ENCODE results near the gene TAAR5. TPM values are rescaled to one million over a fixed set of nuclear protein-coding genes. Genes with fewer than 3 reads are reported as not detected.

Gene TAAR5
- total RNA-seq, 4 donors from 2014 or later: not detected

DNA sequence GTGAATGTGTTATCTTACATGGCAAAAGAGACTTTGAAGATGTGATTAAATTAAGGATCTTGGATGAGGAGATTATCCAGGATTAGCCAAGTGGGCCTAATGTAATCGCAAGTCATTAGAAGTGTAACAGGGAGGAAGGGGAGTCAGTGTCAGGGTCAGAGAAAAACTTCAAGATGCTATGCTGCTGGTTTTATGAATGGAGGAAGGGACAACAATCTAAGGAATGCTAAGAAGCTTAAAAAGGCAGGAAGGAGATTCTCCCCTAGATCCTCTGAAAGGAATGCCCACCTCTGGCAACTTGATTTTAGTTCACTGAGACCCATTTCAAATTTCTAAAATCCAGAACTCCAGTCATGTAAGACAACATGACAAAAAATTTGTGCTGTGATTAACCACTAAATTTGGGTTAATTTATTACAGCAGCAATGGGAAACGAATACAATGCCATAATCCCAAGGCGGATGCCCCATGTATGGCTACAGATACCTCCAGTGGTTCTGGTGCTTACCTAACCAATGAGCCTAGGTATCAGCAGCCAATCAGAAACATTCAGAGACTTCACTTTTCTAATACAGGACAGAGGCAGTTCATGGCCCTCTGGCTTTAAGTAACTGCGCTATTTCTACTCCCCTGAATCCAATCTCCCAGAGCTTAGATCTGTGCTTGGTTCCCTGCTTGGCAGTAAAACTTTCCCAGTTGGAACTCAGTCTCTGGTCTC is 40.6 kb downstream of the TAAR5 start:
- Histone ChIP-seq H3K4me1 (no peaks in the 10 kb centered on the region), H3K36me3 (no peaks in the 10 kb centered on the region), H3K27me3 (no peaks in the 10 kb centered on the region), H3K9me3 (no peaks in the 10 kb centered on the region), H3K27ac (no peak overlapping the region), H3K4me3 (no peak overlapping the region)
- TF ChIP-seq, protein P1, sequence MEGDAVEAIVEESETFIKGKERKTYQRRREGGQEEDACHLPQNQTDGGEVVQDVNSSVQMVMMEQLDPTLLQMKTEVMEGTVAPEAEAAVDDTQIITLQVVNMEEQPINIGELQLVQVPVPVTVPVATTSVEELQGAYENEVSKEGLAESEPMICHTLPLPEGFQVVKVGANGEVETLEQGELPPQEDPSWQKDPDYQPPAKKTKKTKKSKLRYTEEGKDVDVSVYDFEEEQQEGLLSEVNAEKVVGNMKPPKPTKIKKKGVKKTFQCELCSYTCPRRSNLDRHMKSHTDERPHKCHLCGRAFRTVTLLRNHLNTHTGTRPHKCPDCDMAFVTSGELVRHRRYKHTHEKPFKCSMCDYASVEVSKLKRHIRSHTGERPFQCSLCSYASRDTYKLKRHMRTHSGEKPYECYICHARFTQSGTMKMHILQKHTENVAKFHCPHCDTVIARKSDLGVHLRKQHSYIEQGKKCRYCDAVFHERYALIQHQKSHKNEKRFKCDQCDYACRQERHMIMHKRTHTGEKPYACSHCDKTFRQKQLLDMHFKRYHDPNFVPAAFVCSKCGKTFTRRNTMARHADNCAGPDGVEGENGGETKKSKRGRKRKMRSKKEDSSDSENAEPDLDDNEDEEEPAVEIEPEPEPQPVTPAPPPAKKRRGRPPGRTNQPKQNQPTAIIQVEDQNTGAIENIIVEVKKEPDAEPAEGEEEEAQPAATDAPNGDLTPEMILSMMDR (IDR thresholded peaks at IDR 0.05 in 4 of 5, conservative IDR thresholded peaks at IDR 0.05 in 1 of 5): no peak
- TF ChIP-seq POLR2A (IDR thresholded peaks at IDR 0.05): no peak
- DNase-seq (no peak), ATAC-seq (no peak)
- intact Hi-C loops (cut with DNase I; ENCODE audit: low total_unique reads): no loop called here
- in situ Hi-C loops (cut with MboI; ENCODE audit: low sequenced_read_pairs in 4 of 4): loop anchor here in 3 of 4 donors (25.0 kb wide), 3 partner anchors 213 to 1013 kb away; partner anchors contain the start of genes SLC18B1 (in 1 of the 3) and VNN2 (in 1 of the 3)

DNA sequence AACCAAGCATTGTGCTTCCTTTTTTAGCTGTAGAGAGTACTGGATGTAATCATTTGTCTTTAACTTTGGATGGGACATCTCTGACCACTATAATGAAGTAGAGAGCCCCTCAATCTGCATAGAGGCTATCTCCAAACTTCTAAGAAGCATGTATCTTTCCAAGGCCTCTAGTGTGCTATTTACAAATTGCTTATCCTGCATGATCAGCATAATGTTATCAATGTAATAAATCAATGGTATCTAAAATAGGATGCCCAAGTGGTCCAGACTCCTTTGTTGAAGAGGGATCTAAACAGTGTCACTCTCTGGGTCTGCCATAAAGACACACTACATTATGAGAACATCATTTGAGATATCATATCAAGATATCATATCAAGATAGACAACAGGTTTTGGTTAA is 44.7 kb downstream of the TAAR5 start:
- Histone ChIP-seq H3K4me3 (no peak overlapping the region), H3K36me3 (no peaks in the 10 kb centered on the region), H3K27me3 (no peaks in the 10 kb centered on the region), H3K9me3 (no peaks in the 10 kb centered on the region), H3K4me1 (no peaks in the 10 kb centered on the region), H3K27ac (no peak overlapping the region)
- ATAC-seq: no peak
- intact Hi-C loops (cut with DNase I; ENCODE audit: low total_unique reads): no loop called here
- DNase-seq: no peak
- TF ChIP-seq, protein P1 (IDR thresholded peaks at IDR 0.05 in 4 of 5, conservative IDR thresholded peaks at IDR 0.05 in 1 of 5): no peak
- no peak for TF ChIP-seq POLR2A (IDR thresholded peaks at IDR 0.05)
- in situ Hi-C loops (cut with MboI; ENCODE audit: low sequenced_read_pairs in 4 of 4): loop anchor here in 3 of 4 donors (25.0 kb wide), 3 partner anchors 217 to 1017 kb away; partner anchors contain the start of genes SLC18B1 (in 1 of the 3) and VNN2 (in 1 of the 3)

Other genes starting within 250 kb of the TAAR5 start
- under 1 TPM in 3 of 4 donors, not detected in 1; 0.62 to 0.69 (median 0.66) TPM for gene MOXD1, start 188.3 kb downstream of the TAAR5 start, total RNA-seq
- gene STX7, start 76.6 kb downstream of the TAAR5 start, total RNA-seq: 10 to 100 TPM; 18.2 to 64.3 (median 20.6) TPM
- gene TAAR9, start 51.5 kb downstream of the TAAR5 start, total RNA-seq: not detected
- gene TAAR8, start 37.1 kb downstream of the TAAR5 start, total RNA-seq: not detected
- gene TAAR6, start 19.4 kb downstream of the TAAR5 start, total RNA-seq: not detected
- not detected for gene TAAR2, start 34.5 kb upstream of the TAAR5 start, total RNA-seq
- gene TAAR1, start 69.4 kb upstream of the TAAR5 start, total RNA-seq: not detected
- 1 to 10 TPM in 2 of 4 donors, under 1 TPM in 2; 0.39 to 1.9 (median 0.85) TPM for gene VNN1, start 124.3 kb upstream of the TAAR5 start, total RNA-seq
- 1 to 10 TPM in 2 of 4 donors, under 1 TPM in 1, not detected in 1; 0.82 to 3.3 (median 1.9) TPM for gene VNN2, start 168.2 kb upstream of the TAAR5 start, total RNA-seq
- 1 to 10 TPM in 3 of 4 donors, under 1 TPM in 1; 0.58 to 7.4 (median 1.5) TPM for gene SLC18B1, start 208.9 kb upstream of the TAAR5 start, total RNA-seq
- gene RPS12, start 224.8 kb upstream of the TAAR5 start, total RNA-seq: 1,000 to 10,000 TPM; 1,231 to 1,333 (median 1,277) TPM

Measured in gastrocnemius medialis (tissue), 4 donors.